Fibroblast of lung (primary cell): ENCODE data around the gene LIPE. TPM values are rescaled to one million over a fixed set of nuclear protein-coding genes. Genes with fewer than 3 reads are reported as not detected.

Experiments used
- DNase-seq, 2 donors: peaks; one replicate each; pipeline versions ENCODE4 v3.0.0 to v3.0.0-alpha.2; 2010; ENCODE audit warnings: low read depth in 2 of 2
- H2AFZ ChIP-seq: 2 replicates; pipeline ENCODE4 v1.5.1; 2012; ENCODE audit warnings: low read length, control low read depth, inconsistent platforms
- H3K27ac ChIP-seq: 2 replicates; pipeline ENCODE4 v1.5.1; 2011; ENCODE audit warnings: low read length, control low read depth; ENCODE audit not compliant: insufficient read depth
- H3K27me3 ChIP-seq: 2 replicates; pipeline ENCODE4 v1.5.1; 2011; ENCODE audit warnings: mild to moderate bottlenecking, low read length; ENCODE audit not compliant: control insufficient read depth, insufficient read depth
- H3K36me3 ChIP-seq: 2 replicates; pipeline ENCODE4 v1.5.1; 2011; ENCODE audit warnings: low read length; ENCODE audit not compliant: control insufficient read depth, insufficient read depth
- H3K4me1 ChIP-seq: 2 replicates; pipeline ENCODE4 v1.5.1; 2011; ENCODE audit warnings: low read length; ENCODE audit not compliant: control insufficient read depth, insufficient read depth; ENCODE audit errors: extremely low read depth
- H3K4me2 ChIP-seq: 2 replicates; pipeline ENCODE4 v1.5.1; 2011; ENCODE audit warnings: low read length, control low read depth; ENCODE audit not compliant: insufficient read depth; ENCODE audit errors: extremely low read depth
- H3K4me3 ChIP-seq, 4 experiments: fragments of 200-600 bp in 1 of 4; sonication (generic) in 1 of 4; replicated peaks in 1 of 4; 2 replicates each; pipeline ENCODE4 v1.5.1; 2011 to 2016; ENCODE audit warnings: low read length in 4 of 4, low read depth in 3 of 4, mild to moderate bottlenecking in 3 of 4, control low read depth in 2 of 4, inconsistent platforms in 1 of 4, mixed read lengths in 1 of 4; ENCODE audit not compliant: insufficient read depth in 1 of 4; ENCODE audit errors: control extremely low read depth in 1 of 4
- H3K79me2 ChIP-seq: 2 replicates; pipeline ENCODE4 v1.5.1; 2012; ENCODE audit warnings: mild to moderate bottlenecking, low read length, inconsistent platforms; ENCODE audit not compliant: control insufficient read depth, insufficient read depth
- H3K9ac ChIP-seq: 2 replicates; pipeline ENCODE4 v1.5.1; 2011; ENCODE audit warnings: mild to moderate bottlenecking, low read length, control low read depth; ENCODE audit not compliant: insufficient read depth
- H3K9me3 ChIP-seq: 2 replicates; pipeline ENCODE4 v1.5.1; 2012; ENCODE audit warnings: low read depth, low read length; ENCODE audit not compliant: control insufficient read depth, insufficient read depth
- H4K20me1 ChIP-seq: 2 replicates; pipeline ENCODE4 v1.5.1; 2011; ENCODE audit warnings: low read length; ENCODE audit not compliant: control insufficient read depth, insufficient read depth; ENCODE audit errors: extremely low read depth
- EZH2 ChIP-seq: IDR thresholded peaks from 2 replicates; pipeline ENCODE4 v1.5.1; 2012; ENCODE audit warnings: low read length, control low read depth, mild to moderate bottlenecking; ENCODE audit errors: missing control alignments
- polyA plus RNA-seq, 2 donors: library from polyadenylated mRNA; depleted of rRNA in 1 of 2; stranded (reverse) in 1 of 2; unstranded in 1 of 2; fragments of >200 nt; gene quantifications; 2 replicates each; pipeline ENCODE4 v1.2.1, GENCODE V29; 2011 to 2012; ENCODE audit warnings: missing spikeins in 1 of 2
- total RNA-seq: library from RNA; depleted of rRNA; stranded (reverse); fragments of >200 nt; gene quantifications from 2 replicates; pipeline ENCODE4 v1.2.1, GENCODE V29; 2014
- TF ChIP-seq, protein P1 (sequence below), 2 donors: IDR thresholded peaks in 1 of 2; conservative IDR thresholded peaks in 1 of 2; 1 replicate in 1 of 2; 2 replicates in 1 of 2; pipeline ENCODE4 v1.5.1; 2011 to 2012; ENCODE audit warnings: low read length in 2 of 2, control low read depth in 1 of 2, inconsistent platforms in 1 of 2, low read depth in 1 of 2, mild to moderate bottlenecking in 1 of 2

Gene LIPE
- total and polyA plus RNA-seq, 2 donors (not counting 1 experiment from before 2014, with no cell fraction given): 1.1 to 1.7 TPM

GRCh38 chr19:42355896-42356295 lies 71.3 kb downstream of the LIPE start:
- Histone ChIP-seq H3K4me3 (no peak overlapping the region), H3K9me3 (no peaks in the 10 kb centered on the region), H3K79me2 (no peaks in the 10 kb centered on the region), H3K4me2 (no peak overlapping the region), H4K20me1 (no peaks in the 10 kb centered on the region), H3K4me1 (no peaks in the 10 kb centered on the region), H2AFZ (no peak overlapping the region), H3K27ac (no peak overlapping the region), H3K36me3 (peaks cover 2% of the 10 kb centered on the region), H3K27me3 (no peaks in the 10 kb centered on the region), H3K9ac (no peak overlapping the region)
- TF ChIP-seq, protein P1, sequence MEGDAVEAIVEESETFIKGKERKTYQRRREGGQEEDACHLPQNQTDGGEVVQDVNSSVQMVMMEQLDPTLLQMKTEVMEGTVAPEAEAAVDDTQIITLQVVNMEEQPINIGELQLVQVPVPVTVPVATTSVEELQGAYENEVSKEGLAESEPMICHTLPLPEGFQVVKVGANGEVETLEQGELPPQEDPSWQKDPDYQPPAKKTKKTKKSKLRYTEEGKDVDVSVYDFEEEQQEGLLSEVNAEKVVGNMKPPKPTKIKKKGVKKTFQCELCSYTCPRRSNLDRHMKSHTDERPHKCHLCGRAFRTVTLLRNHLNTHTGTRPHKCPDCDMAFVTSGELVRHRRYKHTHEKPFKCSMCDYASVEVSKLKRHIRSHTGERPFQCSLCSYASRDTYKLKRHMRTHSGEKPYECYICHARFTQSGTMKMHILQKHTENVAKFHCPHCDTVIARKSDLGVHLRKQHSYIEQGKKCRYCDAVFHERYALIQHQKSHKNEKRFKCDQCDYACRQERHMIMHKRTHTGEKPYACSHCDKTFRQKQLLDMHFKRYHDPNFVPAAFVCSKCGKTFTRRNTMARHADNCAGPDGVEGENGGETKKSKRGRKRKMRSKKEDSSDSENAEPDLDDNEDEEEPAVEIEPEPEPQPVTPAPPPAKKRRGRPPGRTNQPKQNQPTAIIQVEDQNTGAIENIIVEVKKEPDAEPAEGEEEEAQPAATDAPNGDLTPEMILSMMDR (conservative IDR thresholded peaks at IDR 0.05 in 1 of 2, IDR thresholded peaks at IDR 0.05 in 1 of 2; ENCODE audit: low read depth in 1 of 2, low read length in 2 of 2): no peak
- TF ChIP-seq EZH2: no peak
- no peak for DNase-seq

- DNase-seq: no peak
- H3K9ac ChIP-seq: no peak overlapping the region
- no peak for TF ChIP-seq EZH2
- TF ChIP-seq, protein P1 (conservative IDR thresholded peaks at IDR 0.05 in 1 of 2, IDR thresholded peaks at IDR 0.05 in 1 of 2; ENCODE audit: low read depth in 1 of 2, low read length in 2 of 2): no peak
These were observed 73.7 kb downstream of the LIPE start for GRCh38 chr19:42353341-42354015.

GRCh38 chr19:42352301-42353259 lies 74.6 kb downstream of the LIPE start:
- H3K9me3 ChIP-seq: no peaks in the 10 kb centered on the region
- H3K27me3 ChIP-seq: no peaks in the 10 kb centered on the region
- H3K79me2 ChIP-seq: no peaks in the 10 kb centered on the region
- peak in 1 of 2 donors; percentile 15 for DNase-seq
- no peak overlapping the region for H3K4me2 ChIP-seq
- H3K4me1 ChIP-seq: no peaks in the 10 kb centered on the region
- no peak overlapping the region for H3K4me3 ChIP-seq
- no peak for TF ChIP-seq EZH2
- TF ChIP-seq, protein P1 (conservative IDR thresholded peaks at IDR 0.05 in 1 of 2, IDR thresholded peaks at IDR 0.05 in 1 of 2; ENCODE audit: low read depth in 1 of 2, low read length in 2 of 2): no peak
- no peak overlapping the region for H3K27ac ChIP-seq
- no peaks in the 10 kb centered on the region for H4K20me1 ChIP-seq
- H3K36me3 ChIP-seq: peaks cover 2% of the 10 kb centered on the region
- no peak overlapping the region for H2AFZ ChIP-seq
- H3K9ac ChIP-seq: no peak overlapping the region

More at GRCh38 chr19:42353341-42354015, 73.7 kb downstream of the LIPE start:
- Histone ChIP-seq H3K36me3 (peaks cover 2% of the 10 kb centered on the region), H3K79me2 (no peaks in the 10 kb centered on the region), H3K27ac (no peak overlapping the region), H3K4me2 (no peak overlapping the region), H3K9me3 (no peaks in the 10 kb centered on the region), H3K27me3 (no peaks in the 10 kb centered on the region), H3K4me3 (no peak overlapping the region), H4K20me1 (no peaks in the 10 kb centered on the region), H2AFZ (no peak overlapping the region), H3K4me1 (no peaks in the 10 kb centered on the region)
